ENCODE results near the gene MYRIP.

MYRIP gene

DNA sequence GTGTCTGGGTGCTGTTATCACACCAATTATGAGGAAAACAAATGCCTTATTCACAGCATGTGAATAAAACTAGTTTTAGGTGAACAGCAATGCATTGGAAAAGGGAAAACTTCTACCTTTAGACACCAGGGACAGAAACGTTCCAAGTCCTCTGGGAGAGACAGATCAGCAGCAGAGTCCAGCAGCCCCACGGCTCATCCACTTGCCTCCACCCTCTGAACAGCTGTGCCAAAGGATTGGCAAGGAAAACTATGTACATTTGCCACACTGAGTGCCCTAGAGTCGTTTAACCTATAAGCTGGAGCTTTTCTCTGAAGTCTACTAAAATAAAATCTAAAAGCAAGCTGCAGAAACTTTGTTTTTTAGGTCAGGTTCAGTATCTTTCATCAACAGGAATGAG lies 392.4 kb downstream of the MYRIP start:
- TF ChIP-seq, protein P1, sequence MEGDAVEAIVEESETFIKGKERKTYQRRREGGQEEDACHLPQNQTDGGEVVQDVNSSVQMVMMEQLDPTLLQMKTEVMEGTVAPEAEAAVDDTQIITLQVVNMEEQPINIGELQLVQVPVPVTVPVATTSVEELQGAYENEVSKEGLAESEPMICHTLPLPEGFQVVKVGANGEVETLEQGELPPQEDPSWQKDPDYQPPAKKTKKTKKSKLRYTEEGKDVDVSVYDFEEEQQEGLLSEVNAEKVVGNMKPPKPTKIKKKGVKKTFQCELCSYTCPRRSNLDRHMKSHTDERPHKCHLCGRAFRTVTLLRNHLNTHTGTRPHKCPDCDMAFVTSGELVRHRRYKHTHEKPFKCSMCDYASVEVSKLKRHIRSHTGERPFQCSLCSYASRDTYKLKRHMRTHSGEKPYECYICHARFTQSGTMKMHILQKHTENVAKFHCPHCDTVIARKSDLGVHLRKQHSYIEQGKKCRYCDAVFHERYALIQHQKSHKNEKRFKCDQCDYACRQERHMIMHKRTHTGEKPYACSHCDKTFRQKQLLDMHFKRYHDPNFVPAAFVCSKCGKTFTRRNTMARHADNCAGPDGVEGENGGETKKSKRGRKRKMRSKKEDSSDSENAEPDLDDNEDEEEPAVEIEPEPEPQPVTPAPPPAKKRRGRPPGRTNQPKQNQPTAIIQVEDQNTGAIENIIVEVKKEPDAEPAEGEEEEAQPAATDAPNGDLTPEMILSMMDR (IDR thresholded peaks at IDR 0.05; ENCODE audit: insufficient read depth, low read length, poor library complexity, severe bottlenecking): no peak
- Histone ChIP-seq H3K27me3 (replicated peaks; ENCODE audit: control insufficient read depth, insufficient read depth, low read length) (no peaks in the 10 kb centered on the region; the same call in 1 of the 2 replicates), H3K4me3 (replicated peaks; ENCODE audit: low read depth, low read length) (no peak overlapping the region), H3K36me3 (ENCODE audit: control insufficient read depth, insufficient read depth, low read length) (no peaks in the 10 kb centered on the region)
- no peak for DNase-seq (ENCODE audit: extremely low read depth, insufficient read length)

DNA sequence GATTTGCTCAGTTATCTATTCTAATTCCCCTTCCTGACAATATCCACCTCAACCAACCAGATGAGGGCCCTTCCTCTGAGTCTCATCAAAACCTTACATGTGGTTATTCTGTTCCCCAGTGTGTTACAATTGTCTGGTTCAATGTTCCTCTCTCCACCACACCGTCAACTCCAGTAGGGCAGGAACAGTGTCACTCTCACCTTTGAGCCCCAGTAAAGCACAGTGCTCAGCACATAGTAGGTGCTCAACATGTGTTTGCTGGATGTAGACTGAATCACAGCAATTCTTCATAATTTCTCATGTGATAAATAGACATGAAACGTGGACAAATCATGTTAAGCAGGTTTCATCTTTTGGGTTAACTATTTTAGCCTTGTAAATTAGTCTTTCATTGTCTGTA lies 397.1 kb downstream of the MYRIP start:
- Histone ChIP-seq H3K4me3 (replicated peaks; ENCODE audit: low read depth, low read length) (no peak overlapping the region), H3K36me3 (ENCODE audit: control insufficient read depth, insufficient read depth, low read length) (no peaks in the 10 kb centered on the region), H3K27me3 (replicated peaks; ENCODE audit: control insufficient read depth, insufficient read depth, low read length) (no peaks in the 10 kb centered on the region; the same call in none of the 2 replicates)
- DNase-seq (ENCODE audit: extremely low read depth, insufficient read length): no peak
- TF ChIP-seq, protein P1 (IDR thresholded peaks at IDR 0.05; ENCODE audit: insufficient read depth, low read length, poor library complexity, severe bottlenecking): no peak

DNA sequence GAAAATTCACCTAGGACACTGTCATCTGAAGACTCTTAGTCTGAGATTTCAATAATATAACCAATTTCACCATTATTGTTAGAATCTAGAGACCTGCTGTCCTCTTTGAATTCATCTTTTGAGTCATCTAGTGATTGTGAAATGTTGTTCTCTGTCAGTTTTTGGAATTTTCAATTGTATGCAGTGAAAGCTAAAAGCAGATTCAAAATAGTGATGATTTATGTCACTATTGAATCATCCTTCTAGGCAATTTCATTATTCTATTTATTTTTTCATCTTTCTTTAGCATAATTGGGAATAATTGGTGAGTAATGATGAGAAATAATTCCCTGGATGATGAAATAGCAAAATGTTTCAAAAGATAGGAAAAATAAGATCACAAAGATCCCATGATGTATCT lies 398.4 kb downstream of the MYRIP start:
- H3K4me3 ChIP-seq (replicated peaks; ENCODE audit: low read depth, low read length): no peak overlapping the region
- TF ChIP-seq, protein P1 (IDR thresholded peaks at IDR 0.05; ENCODE audit: insufficient read depth, low read length, poor library complexity, severe bottlenecking): no peak
- no peaks in the 10 kb centered on the region for H3K36me3 ChIP-seq (ENCODE audit: control insufficient read depth, insufficient read depth, low read length)
- no peak for DNase-seq (ENCODE audit: extremely low read depth, insufficient read length)
- no peaks in the 10 kb centered on the region; the same call in 1 of the 2 replicates for H3K27me3 ChIP-seq (replicated peaks; ENCODE audit: control insufficient read depth, insufficient read depth, low read length)

DNA sequence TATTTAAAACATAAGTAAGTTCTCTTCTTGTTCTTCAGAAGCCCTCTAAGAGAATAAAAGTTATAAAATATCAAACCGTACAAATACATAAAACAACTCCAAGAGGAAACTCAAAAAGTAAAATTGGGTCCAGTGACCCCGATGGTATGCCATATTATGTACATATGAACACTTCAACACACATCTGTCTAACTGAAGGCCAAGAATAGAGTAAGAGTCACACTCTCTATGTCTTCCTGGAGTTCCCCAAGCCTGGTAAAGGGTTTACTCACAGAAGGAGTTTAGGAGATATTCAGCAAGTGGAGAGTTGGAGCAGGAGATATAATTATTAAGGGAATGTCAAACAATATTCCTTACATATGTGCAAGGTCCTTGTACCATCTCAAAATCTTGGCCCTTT lies 398.8 kb downstream of the MYRIP start:
- no peaks in the 10 kb centered on the region; the same call in 1 of the 2 replicates for H3K27me3 ChIP-seq (replicated peaks; ENCODE audit: control insufficient read depth, insufficient read depth, low read length)
- DNase-seq (ENCODE audit: extremely low read depth, insufficient read length): no peak
- no peaks in the 10 kb centered on the region for H3K36me3 ChIP-seq (ENCODE audit: control insufficient read depth, insufficient read depth, low read length)
- TF ChIP-seq, protein P1 (IDR thresholded peaks at IDR 0.05; ENCODE audit: insufficient read depth, low read length, poor library complexity, severe bottlenecking): no peak
- H3K4me3 ChIP-seq (replicated peaks; ENCODE audit: low read depth, low read length): no peak overlapping the region

DNA sequence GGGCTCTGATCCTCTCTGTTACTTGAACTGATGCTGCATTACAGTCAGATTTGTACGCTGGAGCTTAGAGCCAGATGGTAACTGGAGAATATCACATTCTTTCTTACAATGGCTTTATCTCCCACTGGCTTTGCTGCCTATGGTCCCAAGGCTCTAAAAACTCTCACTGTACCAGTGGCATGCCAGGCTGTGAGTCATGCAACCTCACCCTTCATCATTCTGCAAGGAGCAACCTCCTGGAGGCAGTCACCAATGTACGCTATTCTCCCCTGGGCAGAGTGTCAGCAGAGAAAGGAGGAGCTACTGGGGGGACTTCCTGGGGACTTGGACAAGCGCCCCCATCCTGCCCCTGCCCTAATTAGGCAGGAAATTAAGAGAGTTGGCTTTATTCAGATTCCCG lies 402.2 kb downstream of the MYRIP start:
- DNase-seq (ENCODE audit: extremely low read depth, insufficient read length): no peak
- no peaks in the 10 kb centered on the region; the same call in 1 of the 2 replicates for H3K27me3 ChIP-seq (replicated peaks; ENCODE audit: control insufficient read depth, insufficient read depth, low read length)
- TF ChIP-seq, protein P1 (IDR thresholded peaks at IDR 0.05; ENCODE audit: insufficient read depth, low read length, poor library complexity, severe bottlenecking): no peak
- H3K36me3 ChIP-seq (ENCODE audit: control insufficient read depth, insufficient read depth, low read length): no peaks in the 10 kb centered on the region
- H3K4me3 ChIP-seq (replicated peaks; ENCODE audit: low read depth, low read length): no peak overlapping the region

DNA sequence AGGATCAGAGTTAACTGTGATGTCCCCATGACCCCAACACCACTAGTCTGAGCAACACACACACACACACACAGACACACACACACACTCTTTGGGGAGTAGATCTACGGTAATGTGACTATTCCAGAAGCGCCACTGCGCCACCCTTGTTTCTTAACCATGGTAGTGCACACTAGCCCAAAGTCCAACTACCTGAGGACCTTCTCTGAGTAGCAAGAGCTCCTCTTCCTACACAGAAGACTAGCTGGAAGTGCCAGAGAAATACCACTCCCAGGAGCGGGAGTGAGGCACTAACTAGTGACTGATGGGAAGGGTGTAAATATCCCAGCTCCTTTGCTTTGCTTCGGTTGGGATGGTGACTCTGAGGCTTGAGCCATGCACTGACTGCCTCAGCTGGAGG lies 404.1 kb downstream of the MYRIP start:
- TF ChIP-seq, protein P1 (IDR thresholded peaks at IDR 0.05; ENCODE audit: insufficient read depth, low read length, poor library complexity, severe bottlenecking): no peak
- H3K27me3 ChIP-seq (replicated peaks; ENCODE audit: control insufficient read depth, insufficient read depth, low read length): no peaks in the 10 kb centered on the region; the same call in 1 of the 2 replicates
- no peak for DNase-seq (ENCODE audit: extremely low read depth, insufficient read length)
- no peaks in the 10 kb centered on the region for H3K36me3 ChIP-seq (ENCODE audit: control insufficient read depth, insufficient read depth, low read length)
- H3K4me3 ChIP-seq (replicated peaks; ENCODE audit: low read depth, low read length): no peak overlapping the region

Data from GM06990 (cell line).